ENCODE measurements around the gene NIFK.
"Not testable (repeated sequence)": the region's sequence is repeated elsewhere in the genome, so short reads cannot be mapped to it uniquely, and the experiment has no call there.

Gene NIFK

GRCh38 chr2:121731366-121731765 lies 5.3 kb downstream of the NIFK start:
- DNase-seq, result no peak

- DNase-seq, result no peak
These were observed 8.7 kb downstream of the NIFK start for GRCh38 chr2:121727950-121728349.

GRCh38 chr2:121727332-121727731 lies 9.3 kb downstream of the NIFK start:
- no peak for DNase-seq

- DNase-seq, result no peak
These were observed 13.4 kb downstream of the NIFK start for GRCh38 chr2:121723316-121723715.

GRCh38 chr2:121722479-121722878 lies 14.2 kb downstream of the NIFK start:
- no peak for DNase-seq

GRCh38 chr2:121721926-121722325 lies 14.7 kb downstream of the NIFK start:
- no peak for DNase-seq

GRCh38 chr2:121717529-121717928 lies 19.1 kb downstream of the NIFK start:
- DNase-seq, result no peak

- DNase-seq, result no peak
These were observed 20.5 kb downstream of the NIFK start for GRCh38 chr2:121716126-121716525.

GRCh38 chr2:121711481-121711880 lies 25.2 kb downstream of the NIFK start:
- not testable (repeated sequence) for DNase-seq

- no peak for DNase-seq
These were observed 26.1 kb downstream of the NIFK start for GRCh38 chr2:121710470-121711170.

GRCh38 chr2:121709776-121710469 lies 26.8 kb downstream of the NIFK start:
- DNase-seq, result no peak

- DNase-seq, result no peak
These were observed 28.7 kb downstream of the NIFK start for GRCh38 chr2:121707920-121708361.

- no peak for DNase-seq
These were observed 29.2 kb downstream of the NIFK start for GRCh38 chr2:121707344-121707919.

GRCh38 chr2:121705958-121706357 lies 30.7 kb downstream of the NIFK start:
- no peak for DNase-seq

- no peak for DNase-seq
These were observed 31.3 kb downstream of the NIFK start for GRCh38 chr2:121705390-121705789.

- DNase-seq, result not testable (repeated sequence)
These were observed 34.9 kb downstream of the NIFK start for GRCh38 chr2:121701761-121702160.

- peak; percentile 94 for DNase-seq
These were observed 37.0 kb downstream of the NIFK start for GRCh38 chr2:121699421-121700333.

- no peak for DNase-seq
These were observed 38.3 kb downstream of the NIFK start for GRCh38 chr2:121698318-121698930.

GRCh38 chr2:121697108-121697631 lies 39.5 kb downstream of the NIFK start:
- DNase-seq, result no peak

- no peak for DNase-seq
These were observed 40.2 kb downstream of the NIFK start for GRCh38 chr2:121696410-121696930.

- DNase-seq, result no peak
These were observed 41.6 kb downstream of the NIFK start for GRCh38 chr2:121695171-121695451.
